Thyroid gland (tissue), 4 donors: ENCODE measurements around the gene EFNA1.

Experiments
- CTCF ChIP-seq, 6 experiments: fragments of 200-600 bp in 3 of 6; fragments of 450-650 bp in 3 of 6; sonication (generic) in 3 of 6; IDR thresholded peaks; one replicate each; pipeline ENCODE4 v1.5.1; 2016 to 2019; ENCODE audit warnings: antibody characterized with exemption in 6 of 6, mild to moderate bottlenecking in 2 of 6, inconsistent platforms in 1 of 6, moderate library complexity in 1 of 6
- POLR2A ChIP-seq, 2 donors: fragments of 450-650 bp; IDR thresholded peaks; one replicate each; pipeline ENCODE4 v1.6.1; 2017; ENCODE audit warnings: antibody characterized with exemption in 2 of 2, mild to moderate bottlenecking in 2 of 2, moderate library complexity in 1 of 2

- TF ChIP-seq CTCF (IDR thresholded peaks at IDR 0.05) = no peak
- no peak for TF ChIP-seq POLR2A (IDR thresholded peaks at IDR 0.05)
These were observed 16.9 kb upstream of the EFNA1 start for GRCh38 chr1:155110826-155111225.
